HG03039 (cell line): ENCODE measurements around the gene NTNG1.

ENCODE experiments used
- ATAC-seq: cut with Tn5 transposase; IDR thresholded peaks from one replicate; pipeline ENCODE4 v1.9.1; 2021; ENCODE audit warnings: mild to moderate bottlenecking, moderate library complexity; ENCODE audit not compliant: unreplicated experiment

The NTNG1 gene

DNA sequence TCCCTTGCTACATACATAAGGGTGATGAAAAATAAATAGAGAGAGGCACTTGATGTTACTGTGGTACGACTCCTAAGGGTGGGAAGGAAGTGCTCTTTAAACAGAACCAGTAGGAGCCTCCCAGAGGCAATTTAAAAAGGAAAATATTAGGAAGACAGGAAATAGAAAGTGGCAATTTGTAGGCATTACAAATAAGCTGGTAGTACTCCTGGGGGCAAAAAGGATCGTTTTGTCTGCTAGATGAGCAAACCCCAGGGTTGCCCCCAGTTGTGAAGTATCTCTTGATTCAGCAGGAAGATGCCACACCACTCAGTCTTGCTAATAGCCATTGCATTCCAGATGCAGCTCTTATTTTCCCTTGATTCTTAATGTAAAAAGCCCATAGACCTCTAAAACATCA is 303.0 kb downstream of the NTNG1 start:
- no peak for ATAC-seq

DNA sequence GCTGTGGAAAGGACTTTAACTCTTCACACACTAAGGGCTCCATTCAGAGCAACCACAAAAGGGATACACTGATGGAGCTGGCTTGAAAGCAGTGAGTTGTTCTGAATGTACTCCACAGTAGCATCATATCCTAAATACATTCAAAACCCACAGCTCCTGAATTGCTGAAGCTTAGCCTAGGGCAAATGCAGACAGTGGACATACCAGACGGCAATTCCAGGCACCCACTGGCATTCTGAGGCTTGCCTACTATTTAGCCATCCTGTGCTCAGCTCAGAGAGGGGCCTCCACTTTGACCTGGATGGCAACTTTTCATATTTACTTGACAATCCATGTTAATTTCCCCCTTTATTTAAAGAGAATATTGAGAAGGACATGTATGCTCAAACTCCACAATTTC is 303.5 kb downstream of the NTNG1 start:
- ATAC-seq = no peak

DNA sequence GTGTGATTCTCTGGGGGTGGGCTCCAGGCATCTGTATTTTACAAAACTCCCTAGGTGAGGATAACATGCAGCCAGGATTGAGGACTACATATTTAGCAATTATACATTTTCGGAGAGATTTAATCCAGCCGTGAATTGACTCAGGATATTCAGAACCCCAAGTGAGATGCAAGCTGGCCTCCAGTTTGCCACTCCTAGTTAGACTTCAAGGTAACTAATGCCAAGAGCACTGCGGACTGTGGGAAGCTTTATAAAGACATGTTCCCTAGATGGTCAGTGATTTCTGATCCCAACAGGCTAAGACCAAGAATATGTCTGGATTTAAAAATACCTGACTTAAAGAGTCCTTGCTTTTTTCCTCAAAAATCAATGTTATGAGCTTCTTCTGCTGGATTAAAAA is 308.5 kb downstream of the NTNG1 start:
- no peak for ATAC-seq

DNA sequence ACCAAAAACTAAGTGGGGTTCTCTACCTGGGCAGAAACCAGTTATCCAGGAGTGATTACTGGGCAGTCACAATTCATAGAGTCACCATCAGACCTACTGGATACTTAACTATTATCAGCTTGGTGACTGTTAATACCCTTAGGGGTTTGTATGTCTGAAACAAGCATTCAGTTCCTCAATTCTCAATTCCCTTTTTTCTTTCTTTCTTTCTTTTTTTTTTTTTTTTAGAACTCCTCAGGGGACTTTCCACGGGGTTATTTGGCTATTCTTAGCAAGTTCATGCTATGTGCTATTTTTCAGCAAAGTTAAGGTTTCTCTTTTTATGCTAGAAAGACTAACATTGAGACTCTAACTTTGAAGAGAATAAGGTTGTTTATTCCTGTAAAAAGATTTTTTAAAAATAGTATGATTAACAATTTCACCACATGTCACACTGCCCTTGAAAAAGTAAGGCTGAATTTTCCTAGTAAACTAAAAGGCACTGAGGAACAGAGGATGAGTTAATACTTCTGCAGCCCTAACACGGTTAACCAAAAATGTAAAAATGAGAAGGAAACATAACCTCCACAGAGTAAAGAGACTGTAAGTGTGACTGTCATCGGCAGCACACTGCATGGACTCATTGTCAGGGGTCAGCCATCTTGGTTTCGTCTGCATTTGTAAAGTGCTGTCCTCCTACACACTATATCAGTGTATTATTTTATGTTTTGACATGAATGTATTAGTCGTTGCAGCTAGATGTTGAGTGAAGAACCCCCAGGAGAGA is 310.2 kb downstream of the NTNG1 start:
- peak; percentile 81 for ATAC-seq

DNA sequence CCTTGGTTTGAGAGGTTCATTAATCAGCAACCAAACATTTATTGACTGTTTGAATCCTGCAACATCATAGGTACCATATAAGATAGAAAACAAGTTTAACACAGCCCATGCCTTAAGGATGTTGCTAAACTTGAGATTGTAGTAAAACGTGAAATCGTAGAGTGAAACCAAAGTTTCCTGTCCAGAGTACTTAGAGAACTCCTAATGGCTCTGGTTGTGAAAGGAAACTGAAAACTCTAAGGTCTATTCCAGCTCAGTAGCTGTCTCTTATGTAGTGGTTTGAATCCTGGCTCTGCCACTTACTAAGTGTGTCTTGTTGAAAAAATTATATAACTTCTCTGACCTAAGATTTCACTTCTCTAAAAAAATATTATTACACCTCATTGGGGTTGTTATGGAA is 310.9 kb downstream of the NTNG1 start:
- ATAC-seq = peak; percentile 56

DNA sequence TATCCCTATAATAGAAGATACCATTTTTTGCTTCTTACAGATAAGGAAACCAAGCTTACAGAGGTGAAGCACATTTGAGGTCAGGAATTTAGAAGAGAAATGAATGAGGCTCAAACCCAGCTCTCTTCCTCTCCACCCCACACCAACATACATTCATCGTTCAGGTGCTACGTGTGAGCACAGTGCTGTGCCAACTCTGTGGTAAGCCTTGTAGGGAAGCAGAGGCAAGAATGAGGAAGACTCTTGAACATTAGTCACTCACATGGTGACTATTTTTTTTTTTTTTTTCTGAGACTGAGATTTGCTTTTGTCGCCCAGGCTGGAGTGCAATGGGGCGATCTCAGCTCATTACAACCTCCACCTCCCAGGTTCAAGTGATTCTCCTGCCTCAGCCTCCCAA is 314.0 kb downstream of the NTNG1 start:
- ATAC-seq = no peak

DNA sequence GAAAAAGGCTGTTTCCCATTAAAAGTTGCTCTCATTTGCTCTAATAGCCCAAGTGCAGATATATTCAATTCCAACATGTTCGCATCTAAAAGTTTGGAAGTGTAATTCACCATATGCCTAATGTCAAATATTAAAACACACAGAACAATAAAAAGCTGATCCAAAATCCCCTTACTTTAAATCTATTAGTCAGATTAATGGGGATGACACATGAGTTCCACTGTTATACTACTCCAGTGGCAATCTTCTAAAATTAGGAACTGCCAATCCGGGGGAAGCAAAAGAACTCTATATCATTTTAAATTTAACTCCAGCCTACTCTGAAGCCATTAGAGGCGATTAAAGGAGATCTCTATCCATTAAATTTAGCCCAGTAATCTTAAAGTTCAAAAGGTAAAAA is 317.1 kb downstream of the NTNG1 start:
- ATAC-seq = no peak

DNA sequence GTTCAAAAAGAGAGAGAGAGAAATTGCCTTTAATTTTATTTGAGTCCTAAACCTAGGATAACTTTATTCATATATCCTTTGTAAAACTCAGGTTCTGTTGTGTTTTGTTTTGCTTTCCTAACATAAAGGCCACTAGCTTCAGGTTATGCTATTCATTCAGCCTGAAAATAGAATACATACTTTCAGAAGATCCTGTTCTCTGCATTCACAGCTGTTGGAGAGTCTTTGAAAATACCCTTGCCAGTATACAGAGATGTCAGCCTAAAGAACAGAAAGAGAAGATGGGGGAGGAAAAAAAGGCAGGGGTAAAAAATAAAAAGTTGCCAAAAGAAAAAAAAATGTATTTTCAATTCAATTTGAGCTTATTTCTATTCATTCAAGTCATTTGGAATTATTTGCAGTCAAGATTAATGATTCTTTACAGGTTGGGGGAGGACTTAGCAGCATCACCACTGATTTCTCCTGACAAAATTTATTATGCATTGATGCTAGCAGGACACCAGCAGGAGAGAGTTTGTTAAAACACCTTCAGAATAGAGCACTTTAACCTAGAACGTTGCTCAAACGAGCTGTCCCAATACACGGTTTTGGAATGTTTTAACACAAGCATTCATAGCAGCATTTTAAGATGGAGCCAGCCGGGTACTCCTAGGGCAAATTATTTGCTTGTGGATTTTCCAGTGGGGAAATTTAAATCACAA is 318.5 kb downstream of the NTNG1 start:
- ATAC-seq = peak; percentile 71

DNA sequence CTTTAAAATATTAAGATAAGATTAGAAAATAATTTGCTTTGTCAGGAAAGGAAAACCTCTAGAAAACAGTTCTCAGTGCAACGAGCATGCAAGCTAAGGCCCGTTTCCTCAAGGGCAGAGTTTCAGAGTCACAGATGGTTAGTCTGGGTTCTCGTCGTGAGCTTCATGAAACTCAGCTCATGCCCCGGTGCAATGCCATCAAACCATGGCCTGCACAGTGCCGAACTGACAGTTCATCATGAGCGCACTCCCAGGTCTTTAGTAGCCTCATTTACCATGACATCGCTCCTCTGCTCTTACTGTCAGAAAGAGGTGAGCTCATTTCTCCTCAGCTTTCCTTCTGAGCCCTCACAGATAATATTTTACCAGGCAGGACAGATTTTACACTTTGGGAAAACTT is 319.2 kb downstream of the NTNG1 start:
- ATAC-seq = peak; percentile 51

DNA sequence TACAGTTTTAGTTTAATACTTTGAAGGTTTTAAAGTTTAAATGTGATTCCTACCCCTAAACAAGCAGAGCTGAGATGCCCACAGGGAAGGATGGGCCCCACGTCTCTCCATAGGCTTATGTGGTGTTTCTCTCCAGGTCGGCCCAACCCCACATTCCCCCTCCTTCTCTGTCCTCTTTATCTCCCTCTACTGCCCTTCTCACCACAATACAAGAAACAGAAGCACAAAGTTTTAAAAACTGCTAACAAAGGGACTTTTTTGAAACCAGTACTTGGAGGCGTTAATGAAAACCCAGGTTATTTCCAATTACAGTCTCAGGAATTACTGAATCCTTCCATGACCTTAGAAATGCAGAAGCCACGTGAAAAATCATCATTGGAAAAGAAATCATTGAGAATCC is 324.0 kb downstream of the NTNG1 start:
- ATAC-seq = no peak

DNA sequence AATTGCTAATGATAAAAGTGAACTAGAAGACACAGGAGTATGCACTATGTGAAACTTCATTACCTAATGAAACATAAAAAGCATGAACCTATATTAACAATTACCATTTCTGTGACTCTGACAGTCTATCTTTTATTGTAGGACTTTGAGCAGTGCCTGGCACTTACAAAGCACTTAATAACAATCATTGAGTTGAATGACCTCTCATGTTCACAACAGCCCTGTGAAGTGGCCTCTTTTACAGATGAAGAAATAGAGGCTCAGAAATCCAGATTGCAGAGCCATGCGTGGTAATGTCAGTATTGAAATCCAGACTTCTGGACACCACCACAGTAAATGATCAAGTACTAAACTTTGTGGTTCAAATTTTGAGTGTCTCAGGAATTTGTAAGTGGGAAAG is 326.4 kb downstream of the NTNG1 start:
- no peak for ATAC-seq

DNA sequence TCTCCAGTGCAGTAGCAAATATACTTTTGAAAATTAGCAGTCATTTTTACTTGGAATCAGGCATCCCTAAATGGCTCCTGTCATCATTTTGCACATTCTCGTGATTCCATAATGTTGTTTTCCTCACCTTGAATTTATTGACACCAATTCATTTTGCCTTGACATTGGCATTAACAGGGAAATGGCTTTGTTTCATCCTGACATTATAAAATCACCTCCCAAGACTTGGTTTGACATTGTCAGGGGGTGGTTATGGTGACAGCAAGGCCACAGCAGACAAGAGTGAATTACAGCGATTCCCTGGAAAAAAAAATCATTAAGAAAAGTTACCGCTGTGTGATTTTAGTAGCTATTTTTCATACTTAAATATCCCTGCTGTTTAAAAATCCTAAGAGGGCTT is 327.0 kb downstream of the NTNG1 start:
- ATAC-seq = no peak

DNA sequence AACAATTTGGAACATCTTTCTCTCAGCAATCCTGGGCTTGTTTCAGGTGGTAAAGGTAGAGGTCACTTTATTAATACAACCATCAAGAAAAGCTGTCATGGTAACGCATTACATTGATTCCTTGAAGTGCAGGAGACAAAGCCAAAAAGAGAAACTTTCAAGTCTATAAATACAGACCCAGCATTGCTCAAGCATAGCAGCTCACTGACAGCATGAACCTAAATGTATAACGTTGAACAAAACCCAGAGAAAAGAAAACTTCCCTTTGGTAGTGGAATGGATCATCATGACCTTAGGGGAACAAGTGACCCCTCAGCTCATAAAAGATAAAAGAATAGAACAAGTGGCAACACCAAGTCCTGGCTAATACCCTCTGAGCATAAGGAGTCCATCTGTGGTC is 332.2 kb downstream of the NTNG1 start:
- peak; percentile 48 for ATAC-seq

DNA sequence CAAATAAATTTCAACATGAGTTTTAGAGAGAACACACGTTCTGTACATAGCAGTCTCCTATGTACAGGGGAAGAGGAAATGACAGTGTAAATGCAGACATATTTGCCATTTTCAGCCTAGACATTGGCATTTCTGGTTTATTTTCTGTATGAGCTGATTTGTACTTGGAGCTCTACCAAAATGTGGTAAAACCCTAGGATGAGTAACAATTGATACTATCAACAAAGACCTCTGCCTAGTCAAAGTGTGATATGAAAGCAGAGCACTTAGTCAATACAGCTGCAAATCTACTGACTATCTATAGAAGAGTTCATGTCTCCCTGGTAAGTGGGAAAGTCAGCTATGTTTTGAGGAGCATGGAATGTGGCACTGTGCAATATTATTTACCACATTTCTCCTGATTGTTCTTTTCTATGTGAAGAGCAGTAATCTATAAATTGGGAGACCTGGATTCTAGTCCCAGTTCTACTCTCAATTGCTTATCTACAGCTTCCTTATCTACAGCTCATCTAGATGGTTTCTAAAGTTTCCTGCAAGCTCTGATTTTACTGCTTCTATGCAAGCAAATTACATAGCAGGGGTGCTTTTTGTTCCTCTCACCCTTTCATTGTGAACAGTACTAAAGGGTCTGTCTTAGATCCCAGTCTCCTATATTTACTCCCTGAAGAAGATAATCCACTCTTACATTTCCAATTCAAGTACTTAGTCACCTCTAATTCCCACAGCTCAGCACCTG is 334.2 kb downstream of the NTNG1 start:
- ATAC-seq = peak; percentile 94

DNA sequence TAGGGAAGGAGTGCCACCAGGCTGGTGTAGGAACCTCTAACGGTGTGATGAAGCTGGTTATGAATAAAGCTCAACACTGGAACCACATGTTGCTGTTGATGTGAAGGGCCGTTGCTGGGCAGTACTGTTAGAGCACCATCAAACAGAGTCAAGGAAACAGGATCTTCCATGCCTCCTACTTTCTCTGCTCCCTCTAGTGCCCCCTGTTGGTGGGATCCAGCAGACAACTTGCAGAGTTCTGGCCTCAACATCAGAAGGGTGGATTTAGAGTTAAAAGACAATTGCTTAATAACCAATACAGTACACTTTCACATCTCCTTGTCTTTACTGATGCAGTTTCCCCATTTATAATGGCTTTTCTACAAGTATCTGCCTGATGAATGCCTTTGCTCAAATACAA is 336.4 kb downstream of the NTNG1 start:
- ATAC-seq = no peak

DNA sequence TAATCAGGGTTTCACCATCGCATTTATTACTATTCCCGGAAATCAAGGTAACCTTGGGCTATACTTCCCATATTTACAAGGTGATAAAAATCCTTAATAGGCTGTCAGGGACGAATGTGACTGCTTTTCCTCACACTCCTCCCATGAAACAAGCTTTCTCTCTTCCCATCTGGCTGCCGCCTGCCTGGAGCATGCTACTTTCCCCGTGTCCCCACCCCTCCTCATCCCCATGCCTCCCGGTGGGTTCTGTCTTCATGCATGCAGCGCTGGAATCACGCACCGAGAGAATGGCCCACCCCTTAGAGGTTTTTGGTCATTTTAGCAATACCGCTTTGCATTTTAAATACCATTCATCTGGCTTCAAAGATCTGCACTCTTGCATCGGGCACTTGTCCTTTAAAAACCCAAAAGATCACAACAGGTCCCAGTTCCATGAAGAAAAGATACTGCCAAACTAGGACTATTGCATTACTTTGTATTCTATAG is 339.1 kb downstream of the NTNG1 start:
- ATAC-seq = no peak

DNA sequence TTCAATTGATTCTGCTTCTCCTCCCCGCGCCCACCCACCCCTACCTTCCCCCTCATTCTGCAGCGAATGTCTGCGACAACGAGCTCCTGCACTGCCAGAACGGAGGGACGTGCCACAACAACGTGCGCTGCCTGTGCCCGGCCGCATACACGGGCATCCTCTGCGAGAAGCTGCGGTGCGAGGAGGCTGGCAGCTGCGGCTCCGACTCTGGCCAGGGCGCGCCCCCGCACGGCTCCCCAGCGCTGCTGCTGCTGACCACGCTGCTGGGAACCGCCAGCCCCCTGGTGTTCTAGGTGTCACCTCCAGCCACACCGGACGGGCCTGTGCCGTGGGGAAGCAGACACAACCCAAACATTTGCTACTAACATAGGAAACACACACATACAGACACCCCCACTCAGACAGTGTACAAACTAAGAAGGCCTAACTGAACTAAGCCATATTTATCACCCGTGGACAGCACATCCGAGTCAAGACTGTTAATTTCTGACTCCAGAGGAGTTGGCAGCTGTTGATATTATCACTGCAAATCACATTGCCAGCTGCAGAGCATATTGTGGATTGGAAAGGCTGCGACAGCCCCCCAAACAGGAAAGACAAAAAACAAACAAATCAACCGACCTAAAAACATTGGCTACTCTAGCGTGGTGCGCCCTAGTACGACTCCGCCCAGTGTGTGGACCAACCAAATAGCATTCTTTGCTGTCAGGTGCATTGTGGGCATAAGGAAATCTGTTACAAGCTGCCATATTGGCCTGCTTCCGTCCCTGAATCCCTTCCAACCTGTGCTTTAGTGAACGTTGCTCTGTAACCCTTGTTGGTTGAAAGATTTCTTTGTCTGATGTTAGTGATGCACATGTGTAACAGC is 339.9 kb downstream of the NTNG1 start:
- ATAC-seq = peak; percentile 58

DNA sequence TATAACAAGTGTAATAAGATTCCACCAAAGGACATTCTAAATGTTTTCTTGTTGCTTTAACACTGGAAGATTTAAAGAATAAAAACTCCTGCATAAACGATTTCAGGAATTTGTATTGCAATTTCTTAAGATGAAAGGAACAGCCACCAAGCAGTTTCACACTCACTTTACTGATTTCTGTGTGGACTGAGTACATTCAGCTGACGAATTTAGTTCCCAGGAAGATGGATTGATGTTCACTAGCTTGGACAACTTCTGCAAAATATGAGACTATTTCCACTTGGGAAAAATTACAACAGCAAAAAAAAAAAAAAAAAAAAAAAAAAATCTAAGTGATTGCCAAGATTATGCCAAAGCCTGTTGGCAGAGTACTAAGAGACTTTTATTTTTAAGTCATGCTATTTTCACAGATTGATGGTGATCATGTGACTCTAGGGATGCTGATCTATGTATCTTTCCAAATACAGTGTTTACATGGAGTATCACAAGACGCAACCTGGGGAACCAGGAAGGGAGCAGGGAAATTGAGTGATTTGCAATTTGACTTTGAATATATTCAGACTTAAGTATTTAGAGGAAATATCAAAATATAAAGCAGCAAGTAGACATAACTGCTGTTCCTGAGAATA is 341.0 kb downstream of the NTNG1 start:
- ATAC-seq = no peak

DNA sequence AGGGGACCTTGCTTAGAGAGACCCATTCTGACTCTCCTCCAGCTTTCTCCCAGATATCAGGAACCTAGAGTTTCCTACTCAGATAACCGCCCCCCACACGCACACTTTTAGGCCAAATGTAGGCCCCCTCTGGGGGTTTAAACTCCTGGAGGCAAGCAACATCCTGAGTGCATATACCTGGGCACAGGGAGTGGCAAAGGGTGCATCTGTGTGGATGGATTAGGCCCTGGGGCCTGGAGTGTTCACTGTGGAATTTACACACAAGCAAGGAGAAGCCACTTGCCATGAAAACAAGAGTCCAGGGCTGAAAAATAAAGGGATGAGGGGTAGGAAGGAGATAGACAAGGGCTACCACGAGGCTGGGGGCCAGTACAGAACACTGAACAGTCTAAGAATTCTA is 343.1 kb downstream of the NTNG1 start:
- ATAC-seq = no peak

DNA sequence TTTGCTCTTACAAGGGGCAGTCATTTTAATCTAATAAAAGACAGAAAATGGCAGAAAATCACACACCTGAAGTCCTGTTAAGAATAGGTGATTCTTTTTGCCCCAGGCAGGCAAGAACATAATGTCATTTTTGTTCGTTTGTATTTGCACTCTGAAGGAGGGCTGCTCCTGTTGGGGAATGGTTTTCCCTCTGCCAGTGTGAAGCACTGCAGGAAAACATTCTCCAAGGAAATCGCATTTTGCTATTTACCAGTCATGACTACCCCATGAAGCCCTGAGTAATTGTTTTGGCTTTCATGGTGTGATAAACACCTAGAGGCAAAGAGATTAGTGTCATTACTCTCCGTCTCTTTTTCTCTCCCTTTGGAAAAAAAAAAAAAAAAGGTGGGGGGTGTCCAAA is 345.5 kb downstream of the NTNG1 start:
- ATAC-seq = no peak
